Liver (tissue), 9 donors: ENCODE measurements around the gene CACNA1E. TPM values are rescaled to one million over a fixed set of nuclear protein-coding genes. Genes with fewer than 3 reads are reported as not detected.

Experiments
- DNase-seq: peaks from one replicate; pipeline ENCODE4 v3.0.0-alpha.2; 2017; ENCODE audit warnings: low spot score
- H3K27ac ChIP-seq, 2 donors: one replicate each; pipeline ENCODE4 v1.7.0; 2013; ENCODE audit warnings: inconsistent platforms in 2 of 2, low read length in 2 of 2, control low read depth in 1 of 2, low read depth in 1 of 2, mild to moderate bottlenecking in 1 of 2
- H3K27me3 ChIP-seq, 4 donors: one replicate each; pipeline versions ENCODE4 v1.6.1 to v1.7.0; 2013; ENCODE audit warnings: low read length in 3 of 4, inconsistent platforms in 1 of 4, mild to moderate bottlenecking in 1 of 4, moderate library complexity in 1 of 4; ENCODE audit not compliant: control insufficient read depth in 4 of 4, insufficient read depth in 4 of 4
- H3K36me3 ChIP-seq, 4 donors: one replicate each; pipeline versions ENCODE4 v1.6.1 to v1.7.0; 2013; ENCODE audit warnings: low read length in 3 of 4, mild to moderate bottlenecking in 3 of 4, low read depth in 1 of 4, moderate library complexity in 1 of 4; ENCODE audit not compliant: control insufficient read depth in 4 of 4, insufficient read depth in 3 of 4
- H3K4me1 ChIP-seq, 4 donors: one replicate each; pipeline versions ENCODE4 v1.6.1 to v1.7.0; 2013; ENCODE audit warnings: low read length in 3 of 4, mild to moderate bottlenecking in 3 of 4, moderate library complexity in 1 of 4; ENCODE audit not compliant: control insufficient read depth in 4 of 4, insufficient read depth in 4 of 4
- H3K4me3 ChIP-seq, 3 donors: one replicate each; pipeline versions ENCODE4 v1.6.1 to v1.7.0; 2013; ENCODE audit warnings: low read length in 3 of 3, control low read depth in 1 of 3, low read depth in 1 of 3, mild to moderate bottlenecking in 1 of 3
- H3K9ac ChIP-seq, 2 donors: one replicate each; pipeline ENCODE4 v1.7.0; 2013; ENCODE audit warnings: low read length in 2 of 2, mild to moderate bottlenecking in 2 of 2, moderate library complexity in 2 of 2, control low read depth in 1 of 2, low read depth in 1 of 2
- H3K9me3 ChIP-seq, 4 donors: one replicate each; pipeline versions ENCODE4 v1.6.1 to v1.7.0; 2013; ENCODE audit warnings: low read length in 3 of 4; ENCODE audit not compliant: control insufficient read depth in 4 of 4
- EGR1 ChIP-seq, 2 donors: IDR thresholded peaks; 2 replicates each; pipeline ENCODE4 v1.6.1; 2016 to 2018; ENCODE audit warnings: antibody characterized with exemption in 2 of 2, low read depth in 2 of 2
- FOXA1 ChIP-seq: IDR thresholded peaks from 2 replicates; pipeline ENCODE4 v1.6.1; 2016; ENCODE audit warnings: antibody characterized with exemption
- FOXA2 ChIP-seq: IDR thresholded peaks from 2 replicates; pipeline ENCODE4 v1.6.1; 2016; ENCODE audit warnings: antibody characterized with exemption
- GABPA ChIP-seq, 2 donors: IDR thresholded peaks in 1 of 2; conservative IDR thresholded peaks in 1 of 2; 2 replicates each; pipeline ENCODE4 v1.6.1; 2016; ENCODE audit warnings: antibody characterized with exemption in 2 of 2, mild to moderate bottlenecking in 1 of 2, moderate library complexity in 1 of 2
- HNF4A ChIP-seq, 2 donors: conservative IDR thresholded peaks; 2 replicates each; pipeline ENCODE4 v1.6.1; 2016; ENCODE audit warnings: antibody characterized with exemption in 2 of 2, mild to moderate bottlenecking in 2 of 2
- HNF4G ChIP-seq: IDR thresholded peaks from 2 replicates; pipeline ENCODE4 v1.6.1; 2016; ENCODE audit warnings: antibody characterized with exemption
- JUND ChIP-seq, 2 donors: IDR thresholded peaks; 2 replicates each; pipeline ENCODE4 v1.6.1; 2016; ENCODE audit warnings: antibody characterized with exemption in 2 of 2
- NR2F2 ChIP-seq: IDR thresholded peaks from 2 replicates; pipeline ENCODE4 v1.6.1; 2016; ENCODE audit warnings: antibody characterized with exemption
- RAD21 ChIP-seq, 2 donors: IDR thresholded peaks; 2 replicates each; pipeline ENCODE4 v1.6.1; 2016; ENCODE audit warnings: antibody characterized with exemption in 2 of 2, mild to moderate bottlenecking in 2 of 2
- RXRA ChIP-seq, 2 donors: IDR thresholded peaks; 2 replicates each; pipeline ENCODE4 v1.6.1; 2017 to 2018; ENCODE audit warnings: antibody characterized with exemption in 2 of 2, mild to moderate bottlenecking in 1 of 2
- SP1 ChIP-seq: IDR thresholded peaks from 2 replicates; pipeline ENCODE4 v1.6.1; 2018; ENCODE audit warnings: antibody characterized with exemption, mild to moderate bottlenecking
- TAF1 ChIP-seq: conservative IDR thresholded peaks from 2 replicates; pipeline ENCODE4 v1.6.1; 2016; ENCODE audit warnings: antibody characterized with exemption, mild to moderate bottlenecking
- WGBS: extraction: QIAGEN DNeasy Blood & Tissue Kit; methylation state at CpG from one replicate; pipeline ENCODE4 v1.1.7; 2013; 5-methylcytosine and 5-hydroxymethylcytosine counted together
- polyA plus RNA-seq, 2 donors: library from polyadenylated mRNA; stranded (reverse) in 1 of 2; unstranded in 1 of 2; fragments of 200-250 nt in 1 of 2; fragments of >200 nt in 1 of 2; fragmentation: Nextera tagmentation in 1 of 2; extraction: Ambion mirVana in 1 of 2; gene quantifications; one replicate each; pipeline versions ENCODE4 v1.2.1 to v1.2.3, GENCODE V29; 2013 to 2015
- total RNA-seq, 2 donors: library from RNA; depleted of rRNA; stranded (reverse); fragments of >200 nt; gene quantifications; one replicate each; pipeline ENCODE4 v1.2.3, GENCODE V29; 2014
- TF ChIP-seq, protein P1 (sequence below): IDR thresholded peaks from 2 replicates; pipeline ENCODE4 v1.6.1; 2016; ENCODE audit warnings: antibody characterized with exemption
- TF ChIP-seq, protein P2 (sequence below): IDR thresholded peaks from 2 replicates; pipeline ENCODE4 v1.6.1; 2016; ENCODE audit warnings: antibody characterized with exemption
- TF ChIP-seq, protein P3 (sequence below): fragments of 150-350 bp; IDR thresholded peaks from 2 replicates; pipeline ENCODE4 v1.5.1; 2017; ENCODE audit warnings: improper control_type of control experiment, low read depth, low read length; ENCODE audit not compliant: missing input control
- TF ChIP-seq, protein P4 (sequence below): IDR thresholded peaks from 2 replicates; pipeline ENCODE4 v1.6.1; 2016; ENCODE audit warnings: antibody characterized with exemption, mild to moderate bottlenecking
- TF ChIP-seq, protein P5 (sequence below): IDR thresholded peaks from 2 replicates; pipeline ENCODE4 v1.6.1; 2016; ENCODE audit warnings: antibody characterized with exemption
- donor health status: healthy.
- donor health status: healthy.
- donor health status: healthy.
- donor health status: healthy.
- donor health status: healthy.

CACNA1E gene
- total and polyA plus RNA-seq, 4 donors: under 0.01 to 0.08 (median 0.01) TPM; not detected in 1

DNA sequence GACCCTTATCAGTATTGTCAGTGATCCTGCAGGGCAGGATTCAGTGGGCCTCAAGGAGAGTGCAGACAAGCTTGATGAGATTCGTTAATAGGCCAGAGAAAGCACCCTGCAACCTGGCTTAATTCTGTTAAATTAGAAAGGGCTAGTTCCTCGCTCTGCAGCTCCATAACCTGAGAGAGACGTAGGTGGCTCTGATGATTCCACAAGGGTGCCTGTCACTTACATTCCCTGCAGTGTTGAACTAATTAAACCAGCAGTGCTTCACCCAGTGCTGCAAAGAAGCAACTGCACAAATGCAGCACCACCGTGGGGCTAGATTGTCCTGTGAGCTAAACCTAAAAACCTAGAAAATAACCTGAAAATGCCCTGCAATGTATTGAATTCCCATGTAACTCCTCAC lies 270.8 kb downstream of the CACNA1E start:
- WGBS: 79% methylated on average over 4 of the region's 4 CpGs
- TF ChIP-seq RAD21 (IDR thresholded peaks at IDR 0.05) (no peak), RXRA (IDR thresholded peaks at IDR 0.05) (no peak), EGR1 (IDR thresholded peaks at IDR 0.05; ENCODE audit: low read depth in 2 of 2) (no peak), TAF1 (no peak), GABPA (IDR thresholded peaks at IDR 0.05 in 1 of 2, conservative IDR thresholded peaks at IDR 0.05 in 1 of 2) (no peak), FOXA2 (no peak), JUND (IDR thresholded peaks at IDR 0.05) (no peak), NR2F2 (no peak)
- TF ChIP-seq, protein P1, sequence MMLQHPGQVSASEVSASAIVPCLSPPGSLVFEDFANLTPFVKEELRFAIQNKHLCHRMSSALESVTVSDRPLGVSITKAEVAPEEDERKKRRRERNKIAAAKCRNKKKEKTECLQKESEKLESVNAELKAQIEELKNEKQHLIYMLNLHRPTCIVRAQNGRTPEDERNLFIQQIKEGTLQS: no peak
- TF ChIP-seq, protein P2, sequence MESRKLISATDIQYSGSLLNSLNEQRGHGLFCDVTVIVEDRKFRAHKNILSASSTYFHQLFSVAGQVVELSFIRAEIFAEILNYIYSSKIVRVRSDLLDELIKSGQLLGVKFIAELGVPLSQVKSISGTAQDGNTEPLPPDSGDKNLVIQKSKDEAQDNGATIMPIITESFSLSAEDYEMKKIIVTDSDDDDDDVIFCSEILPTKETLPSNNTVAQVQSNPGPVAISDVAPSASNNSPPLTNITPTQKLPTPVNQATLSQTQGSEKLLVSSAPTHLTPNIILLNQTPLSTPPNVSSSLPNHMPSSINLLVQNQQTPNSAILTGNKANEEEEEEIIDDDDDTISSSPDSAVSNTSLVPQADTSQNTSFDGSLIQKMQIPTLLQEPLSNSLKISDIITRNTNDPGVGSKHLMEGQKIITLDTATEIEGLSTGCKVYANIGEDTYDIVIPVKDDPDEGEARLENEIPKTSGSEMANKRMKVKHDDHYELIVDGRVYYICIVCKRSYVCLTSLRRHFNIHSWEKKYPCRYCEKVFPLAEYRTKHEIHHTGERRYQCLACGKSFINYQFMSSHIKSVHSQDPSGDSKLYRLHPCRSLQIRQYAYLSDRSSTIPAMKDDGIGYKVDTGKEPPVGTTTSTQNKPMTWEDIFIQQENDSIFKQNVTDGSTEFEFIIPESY: no peak
- TF ChIP-seq, protein P3, sequence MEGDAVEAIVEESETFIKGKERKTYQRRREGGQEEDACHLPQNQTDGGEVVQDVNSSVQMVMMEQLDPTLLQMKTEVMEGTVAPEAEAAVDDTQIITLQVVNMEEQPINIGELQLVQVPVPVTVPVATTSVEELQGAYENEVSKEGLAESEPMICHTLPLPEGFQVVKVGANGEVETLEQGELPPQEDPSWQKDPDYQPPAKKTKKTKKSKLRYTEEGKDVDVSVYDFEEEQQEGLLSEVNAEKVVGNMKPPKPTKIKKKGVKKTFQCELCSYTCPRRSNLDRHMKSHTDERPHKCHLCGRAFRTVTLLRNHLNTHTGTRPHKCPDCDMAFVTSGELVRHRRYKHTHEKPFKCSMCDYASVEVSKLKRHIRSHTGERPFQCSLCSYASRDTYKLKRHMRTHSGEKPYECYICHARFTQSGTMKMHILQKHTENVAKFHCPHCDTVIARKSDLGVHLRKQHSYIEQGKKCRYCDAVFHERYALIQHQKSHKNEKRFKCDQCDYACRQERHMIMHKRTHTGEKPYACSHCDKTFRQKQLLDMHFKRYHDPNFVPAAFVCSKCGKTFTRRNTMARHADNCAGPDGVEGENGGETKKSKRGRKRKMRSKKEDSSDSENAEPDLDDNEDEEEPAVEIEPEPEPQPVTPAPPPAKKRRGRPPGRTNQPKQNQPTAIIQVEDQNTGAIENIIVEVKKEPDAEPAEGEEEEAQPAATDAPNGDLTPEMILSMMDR: no peak
- TF ChIP-seq, protein P4, sequence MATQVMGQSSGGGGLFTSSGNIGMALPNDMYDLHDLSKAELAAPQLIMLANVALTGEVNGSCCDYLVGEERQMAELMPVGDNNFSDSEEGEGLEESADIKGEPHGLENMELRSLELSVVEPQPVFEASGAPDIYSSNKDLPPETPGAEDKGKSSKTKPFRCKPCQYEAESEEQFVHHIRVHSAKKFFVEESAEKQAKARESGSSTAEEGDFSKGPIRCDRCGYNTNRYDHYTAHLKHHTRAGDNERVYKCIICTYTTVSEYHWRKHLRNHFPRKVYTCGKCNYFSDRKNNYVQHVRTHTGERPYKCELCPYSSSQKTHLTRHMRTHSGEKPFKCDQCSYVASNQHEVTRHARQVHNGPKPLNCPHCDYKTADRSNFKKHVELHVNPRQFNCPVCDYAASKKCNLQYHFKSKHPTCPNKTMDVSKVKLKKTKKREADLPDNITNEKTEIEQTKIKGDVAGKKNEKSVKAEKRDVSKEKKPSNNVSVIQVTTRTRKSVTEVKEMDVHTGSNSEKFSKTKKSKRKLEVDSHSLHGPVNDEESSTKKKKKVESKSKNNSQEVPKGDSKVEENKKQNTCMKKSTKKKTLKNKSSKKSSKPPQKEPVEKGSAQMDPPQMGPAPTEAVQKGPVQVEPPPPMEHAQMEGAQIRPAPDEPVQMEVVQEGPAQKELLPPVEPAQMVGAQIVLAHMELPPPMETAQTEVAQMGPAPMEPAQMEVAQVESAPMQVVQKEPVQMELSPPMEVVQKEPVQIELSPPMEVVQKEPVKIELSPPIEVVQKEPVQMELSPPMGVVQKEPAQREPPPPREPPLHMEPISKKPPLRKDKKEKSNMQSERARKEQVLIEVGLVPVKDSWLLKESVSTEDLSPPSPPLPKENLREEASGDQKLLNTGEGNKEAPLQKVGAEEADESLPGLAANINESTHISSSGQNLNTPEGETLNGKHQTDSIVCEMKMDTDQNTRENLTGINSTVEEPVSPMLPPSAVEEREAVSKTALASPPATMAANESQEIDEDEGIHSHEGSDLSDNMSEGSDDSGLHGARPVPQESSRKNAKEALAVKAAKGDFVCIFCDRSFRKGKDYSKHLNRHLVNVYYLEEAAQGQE: no peak
- TF ChIP-seq, protein P5, sequence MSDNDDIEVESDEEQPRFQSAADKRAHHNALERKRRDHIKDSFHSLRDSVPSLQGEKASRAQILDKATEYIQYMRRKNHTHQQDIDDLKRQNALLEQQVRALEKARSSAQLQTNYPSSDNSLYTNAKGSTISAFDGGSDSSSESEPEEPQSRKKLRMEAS: no peak
- H3K4me1 ChIP-seq: no peaks in the 10 kb centered on the region
- DNase-seq: no peak
- no peak overlapping the region for H3K4me3 ChIP-seq
- H3K36me3 ChIP-seq: no peaks in the 10 kb centered on the region
- no peak overlapping the region for H3K27ac ChIP-seq
- no peaks in the 10 kb centered on the region for H3K9me3 ChIP-seq
- peaks cover 0 to 8% (median 0%) of the 10 kb centered on the region in 4 donors for H3K27me3 ChIP-seq
- H3K9ac ChIP-seq: no peak overlapping the region

DNA sequence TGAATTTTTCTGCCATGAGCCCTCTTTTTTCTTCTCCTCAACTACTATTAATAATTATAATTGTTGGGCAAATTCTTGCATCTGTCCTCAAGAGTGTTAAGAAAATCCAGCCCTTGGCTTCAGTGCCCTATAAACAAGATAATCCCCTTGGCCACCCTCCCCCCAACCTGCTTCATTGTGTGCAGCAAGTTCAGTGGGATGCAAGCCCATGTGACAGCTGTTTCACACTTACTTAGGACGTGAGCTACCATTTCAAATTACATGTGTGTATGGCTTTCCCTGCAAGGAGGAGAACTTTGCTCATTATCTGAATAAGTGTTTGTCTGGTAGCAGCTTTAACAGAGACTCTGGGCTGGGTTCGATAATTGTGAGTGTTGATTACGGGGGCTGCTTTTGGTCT lies 276.2 kb downstream of the CACNA1E start:
- no peak for DNase-seq
- no peak overlapping the region for H3K27ac ChIP-seq
- H3K4me3 ChIP-seq: no peak overlapping the region
- no peaks in the 10 kb centered on the region for H3K36me3 ChIP-seq
- H3K4me1 ChIP-seq: no peaks in the 10 kb centered on the region
- no peaks in the 10 kb centered on the region for H3K9me3 ChIP-seq
- H3K27me3 ChIP-seq: peaks cover 0 to 14% (median 1%) of the 10 kb centered on the region in 4 donors
- WGBS: 59% methylated on average over 3 of the region's 3 CpGs
- no peak for TF ChIP-seq EGR1 (IDR thresholded peaks at IDR 0.05; ENCODE audit: low read depth in 2 of 2)
- TF ChIP-seq, protein P4: no peak
- no peak for TF ChIP-seq RXRA (IDR thresholded peaks at IDR 0.05)
- no peak for TF ChIP-seq FOXA1
- TF ChIP-seq HNF4A (conservative IDR thresholded peaks at IDR 0.05): no peak
- TF ChIP-seq GABPA (IDR thresholded peaks at IDR 0.05 in 1 of 2, conservative IDR thresholded peaks at IDR 0.05 in 1 of 2): no peak
- TF ChIP-seq, protein P2: no peak
- TF ChIP-seq HNF4G: no peak
- TF ChIP-seq, protein P5: no peak
- TF ChIP-seq SP1: no peak
- TF ChIP-seq NR2F2: no peak
- TF ChIP-seq JUND (IDR thresholded peaks at IDR 0.05): no peak
- no peak for TF ChIP-seq TAF1
- no peak overlapping the region for H3K9ac ChIP-seq
